Cardiac septum (tissue), 1 donor: ENCODE results near the gene PIAS4. TPM values are rescaled to one million over a fixed set of nuclear protein-coding genes. Genes with fewer than 3 reads are reported as not detected.

Experiments
- DNase-seq: peaks from one replicate; pipeline ENCODE4 v3.0.0-alpha.2; 2020; ENCODE audit warnings: low spot score
- intact Hi-C: fragments of 100-400 bp; cut with DNase I; formaldehyde crosslinking; loops from one replicate; pipeline ENCODE4 v1.14.0; 2022
- total RNA-seq: library from RNA; stranded (reverse); fragmentation: NEBNext Ultra II Directional; extraction: Animal tissue kit (Norgen Biotek cat#: 25700); gene quantifications from one replicate; pipeline ENCODE4 v1.2.1, GENCODE V29; 2021
- donor health status: DM: no; HTN: no; CAD: no.

The PIAS4 gene
- total RNA-seq, 1 donor from 2014 or later, result 18.4 TPM

- intact Hi-C loops, result no loop called here
- no peak for DNase-seq
Measured at GRCh38 chr19:4034048-4035017, 26.8 kb downstream of the PIAS4 start.

GRCh38 chr19:4035018-4035566 lies 27.6 kb downstream of the PIAS4 start:
- no peak for DNase-seq
- intact Hi-C loops, result no loop called here

GRCh38 chr19:4035582-4035981 lies 28.0 kb downstream of the PIAS4 start:
- no peak for DNase-seq
- intact Hi-C loops, result no loop called here

- DNase-seq, result no peak
- intact Hi-C loops, result no loop called here
Measured at GRCh38 chr19:4036576-4037300, 29.2 kb downstream of the PIAS4 start.

GRCh38 chr19:4037301-4037949 lies 29.9 kb downstream of the PIAS4 start:
- no peak for DNase-seq
- intact Hi-C loops, result no loop called here

- DNase-seq, result no peak
Measured at GRCh38 chr19:4038057-4038456, 30.5 kb downstream of the PIAS4 start.

DNA sequence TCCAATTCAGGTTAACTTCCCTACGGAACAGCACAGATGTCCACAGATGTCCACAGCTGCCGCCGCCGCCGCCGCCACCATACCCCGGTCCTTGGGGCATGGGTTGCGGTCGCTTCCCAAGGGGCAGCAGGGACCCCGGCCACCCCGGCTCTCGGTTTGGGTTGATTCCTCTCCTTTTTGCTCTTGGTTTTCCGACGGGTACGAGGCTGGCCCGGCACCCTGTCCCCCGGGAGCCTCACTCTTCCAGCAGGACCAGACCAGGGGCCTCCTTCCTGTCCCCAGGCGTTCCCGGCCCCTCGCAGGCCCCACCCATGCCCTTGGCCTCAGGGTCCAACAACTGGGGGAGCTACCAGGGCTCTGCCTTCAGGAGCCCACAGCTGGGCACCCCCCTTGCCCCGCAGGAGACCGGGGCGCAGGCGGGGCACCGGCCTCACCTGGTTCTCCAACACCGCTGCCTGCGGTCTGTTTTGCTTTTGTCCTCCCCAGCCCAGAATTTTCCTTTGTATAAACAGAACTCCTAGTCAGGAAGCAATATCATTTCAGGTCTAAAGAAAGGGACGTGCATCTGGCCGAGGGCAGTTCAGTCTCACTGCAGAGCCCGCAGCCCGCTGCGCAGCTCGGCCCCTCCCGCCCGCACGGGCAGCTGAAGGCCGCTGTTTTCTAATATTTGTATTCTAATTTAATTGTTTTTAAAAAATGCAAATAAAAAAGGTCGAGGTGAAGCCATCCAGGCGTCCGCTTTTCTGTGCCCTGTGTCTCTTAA lies 31.3 kb downstream of the PIAS4 start:
- intact Hi-C loops, result no loop called here
- no peak for DNase-seq

More at GRCh38 chr19:4038057-4038456, 30.5 kb downstream of the PIAS4 start:
- intact Hi-C loops, result no loop called here

DNA sequence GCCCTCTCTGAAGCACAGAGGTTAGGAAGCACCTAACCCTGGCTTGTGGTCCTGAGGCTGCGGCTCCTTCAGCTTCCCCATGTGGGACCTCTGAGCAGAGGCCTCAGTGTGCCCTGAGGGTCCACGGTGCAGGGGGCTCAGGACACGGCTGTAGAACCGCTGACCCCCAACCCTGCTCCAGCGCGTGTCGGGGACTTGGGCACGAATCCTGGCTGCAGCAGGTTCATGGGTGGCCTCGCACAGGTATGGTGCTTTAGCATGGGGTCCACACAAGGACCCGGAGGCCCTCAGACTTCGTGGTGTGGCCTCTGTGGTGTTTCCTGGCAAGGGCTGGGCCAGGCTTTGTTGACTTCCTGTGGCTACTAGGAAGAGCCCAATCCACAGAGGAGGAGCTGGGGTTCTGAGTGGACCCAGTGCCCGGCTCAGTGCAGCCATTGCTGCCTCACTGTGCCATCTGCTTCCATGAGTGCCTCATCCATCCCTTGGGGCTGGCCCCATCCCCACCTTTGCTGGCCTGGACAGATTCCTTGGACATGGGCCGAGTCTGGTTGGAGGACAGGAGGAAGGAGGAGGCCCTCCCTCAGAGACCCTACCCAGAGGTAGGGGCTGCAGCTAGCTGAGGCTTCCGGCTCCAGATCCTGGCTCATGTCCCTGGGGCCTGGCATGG lies 34.7 kb downstream of the PIAS4 start:
- intact Hi-C loops, result no loop called here
- DNase-seq, result no peak

DNA sequence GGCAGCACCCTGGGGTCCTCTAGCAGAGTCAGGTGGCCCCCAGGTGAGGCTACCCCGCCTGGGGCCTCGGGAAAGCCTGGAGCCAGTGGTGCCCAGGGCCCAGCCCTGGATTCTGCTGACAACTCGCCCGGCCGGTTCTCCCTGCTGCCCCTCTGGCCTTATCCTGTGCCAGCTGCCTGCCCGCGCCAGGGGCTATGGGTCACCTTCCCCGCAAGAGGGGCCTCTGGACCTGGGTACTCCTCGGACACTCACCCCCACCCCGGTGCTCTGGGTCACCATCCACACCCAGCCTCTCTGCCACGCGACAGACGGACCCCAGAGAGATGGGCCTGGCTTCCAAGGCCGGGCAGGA lies 35.2 kb downstream of the PIAS4 start:
- intact Hi-C loops, result no loop called here
- DNase-seq, result no peak

GRCh38 chr19:4043401-4043800 lies 35.9 kb downstream of the PIAS4 start:
- DNase-seq, result no peak
- intact Hi-C loops, result no loop called here

DNA sequence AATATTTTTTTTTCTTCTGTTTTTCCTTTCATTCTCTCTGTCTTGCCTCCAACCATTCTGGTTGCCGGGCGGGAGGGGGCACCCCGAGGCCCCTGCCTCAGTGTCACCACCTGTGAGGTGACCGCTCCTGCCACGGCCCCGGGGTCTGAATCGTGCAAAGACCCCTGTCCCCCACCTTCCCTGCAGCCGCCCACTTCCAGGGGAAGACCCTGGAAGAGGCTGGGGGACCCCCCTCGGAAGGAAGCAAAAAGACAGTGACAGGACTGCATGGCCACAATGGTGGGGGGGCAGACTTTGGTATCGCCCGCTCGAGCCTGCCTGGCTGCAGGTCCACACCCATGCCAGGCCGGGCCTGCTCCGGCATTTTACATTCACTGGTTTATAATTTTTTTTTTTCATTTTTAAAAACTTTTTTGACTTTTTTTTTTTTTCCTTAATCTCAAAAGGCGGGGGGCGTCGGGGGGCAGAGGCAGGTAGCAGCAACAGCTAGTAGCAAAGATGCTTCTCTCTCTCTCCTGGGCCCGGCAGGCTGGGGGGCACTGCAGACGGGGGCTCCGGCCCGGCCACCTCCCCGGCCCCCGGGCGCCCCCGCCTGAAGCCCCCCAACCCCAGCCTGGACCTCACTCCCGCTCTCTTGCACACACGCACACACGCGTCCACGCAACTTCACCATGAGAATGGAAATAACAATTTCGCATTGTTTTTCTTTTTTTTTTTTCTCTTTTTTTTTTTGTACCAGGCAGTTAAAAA lies 36.6 kb downstream of the PIAS4 start:
- DNase-seq, result no peak
- intact Hi-C loops, result no loop called here

DNA sequence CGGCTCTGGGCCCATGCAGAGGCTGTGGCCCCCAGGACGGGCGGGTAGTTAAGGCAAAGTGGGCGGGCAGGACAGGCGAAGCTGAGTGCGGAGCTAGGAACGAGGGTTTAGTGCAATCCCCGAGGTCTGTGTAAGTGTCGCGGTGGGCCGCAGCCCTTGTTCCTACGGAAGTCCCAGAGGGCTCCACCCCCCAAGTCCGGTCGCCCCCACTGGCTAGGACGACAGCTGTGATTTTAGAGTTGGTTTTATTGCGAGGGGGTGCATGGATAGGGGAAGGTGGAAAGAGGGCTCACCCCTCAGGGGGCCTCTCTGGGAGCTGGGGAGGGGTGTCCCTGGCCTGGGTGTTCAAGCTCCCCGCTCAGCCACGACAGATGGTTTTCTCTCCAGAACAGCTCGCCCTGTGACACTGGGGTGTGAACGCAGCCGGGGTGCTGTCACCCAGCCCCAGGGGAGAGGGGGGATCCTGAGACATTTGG lies 37.5 kb downstream of the PIAS4 start:
- no peak for DNase-seq
- intact Hi-C loops, result no loop called here

DNA sequence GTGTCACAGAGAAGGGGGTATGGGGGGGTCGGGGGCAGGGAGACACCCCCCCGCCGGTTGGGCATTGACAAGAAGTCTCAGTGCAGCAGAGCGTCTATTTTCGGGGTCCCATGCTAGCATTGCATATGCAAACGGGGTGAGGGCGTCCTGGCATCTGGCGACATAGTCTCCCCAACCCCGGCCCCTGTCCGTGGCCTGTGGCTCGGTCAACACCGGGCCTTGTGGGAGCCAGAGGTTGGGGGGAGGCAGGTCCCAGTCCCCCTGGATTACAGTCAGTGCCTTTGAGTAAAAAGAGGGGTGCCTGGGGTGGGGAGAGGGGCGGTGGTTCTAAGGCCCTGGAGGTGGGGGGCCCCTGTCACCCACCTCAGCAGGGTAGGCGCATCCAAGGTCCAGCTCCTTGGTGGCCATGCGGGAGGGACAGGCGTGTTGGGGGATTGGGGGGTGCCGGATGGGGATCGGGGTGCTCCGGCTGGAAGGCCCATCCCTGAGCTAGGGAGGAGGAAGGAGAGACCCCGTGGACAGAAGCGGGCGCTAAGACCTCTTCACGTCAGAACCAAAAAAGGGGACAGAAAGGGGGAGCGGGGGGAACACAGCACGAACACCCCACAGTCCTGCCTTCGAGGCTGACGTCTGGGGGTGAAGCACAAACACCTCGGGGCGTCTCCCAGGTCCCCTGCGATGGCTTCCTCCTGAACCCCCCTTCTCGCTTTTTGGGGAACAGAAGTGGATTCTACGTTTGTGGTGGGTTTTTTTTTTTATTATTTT lies 38.2 kb downstream of the PIAS4 start:
- no peak for DNase-seq
- intact Hi-C loops, result no loop called here

- intact Hi-C loops, result no loop called here
- no peak for DNase-seq
Measured at GRCh38 chr19:4046362-4046691, 38.8 kb downstream of the PIAS4 start.

DNA sequence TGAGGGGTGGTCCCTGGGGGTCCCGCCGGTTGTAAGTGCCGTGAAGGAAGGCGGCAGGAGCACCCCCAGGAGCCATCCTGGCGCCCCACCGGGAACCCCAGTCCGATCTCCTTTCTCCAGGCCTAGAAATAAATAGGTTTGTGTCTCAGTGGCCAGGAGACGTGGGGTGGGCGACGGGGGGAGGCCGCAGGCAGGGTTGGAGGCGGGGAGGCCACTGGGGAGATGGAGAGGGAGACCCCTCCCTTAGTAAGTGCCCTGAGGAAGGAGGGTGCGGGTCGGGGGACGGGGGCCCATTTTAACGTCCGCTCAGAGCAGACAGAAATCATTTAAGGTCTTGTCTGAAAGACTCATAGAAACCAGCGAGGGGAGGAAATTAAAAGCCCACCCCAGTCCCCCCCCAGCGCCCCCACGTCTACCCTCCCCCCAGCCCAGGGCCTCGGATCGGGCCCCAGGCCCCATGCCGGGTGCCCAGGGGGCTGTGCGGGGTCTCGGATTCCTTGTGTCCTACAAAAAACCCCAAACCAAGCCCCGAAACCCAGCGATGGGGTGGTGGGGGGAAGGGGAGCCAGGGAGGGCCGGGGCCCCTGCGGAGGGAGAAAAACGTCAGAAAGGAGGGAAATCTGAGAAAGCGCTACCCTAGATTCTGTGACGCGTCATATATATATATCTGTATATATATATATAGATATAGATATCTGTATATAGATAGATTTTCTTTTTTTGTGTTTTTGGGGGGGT lies 39.6 kb downstream of the PIAS4 start:
- intact Hi-C loops, result no loop called here
- DNase-seq, result no peak

- DNase-seq, result no peak
- intact Hi-C loops, result no loop called here
Measured at GRCh38 chr19:4049432-4049831, 41.9 kb downstream of the PIAS4 start.
